ENCODE measurements around the gene NPTX1. TPM values are rescaled to one million over a fixed set of nuclear protein-coding genes. Genes with fewer than 3 reads are reported as not detected.

The NPTX1 gene
- total RNA-seq, 3 donors from 2014 or later (not counting 1 experiment from before 2014, with no cell fraction given), result 1.0 to 2.2 (median 2.2) TPM

GRCh38 chr17:80442323-80442659, 34.1 kb downstream of the NPTX1 start:
- Histone ChIP-seq H3K9me3 (ENCODE audit: control insufficient read depth, insufficient read depth, low read length) (no peaks in the 10 kb centered on the region), H3K36me3 (ENCODE audit: control insufficient read depth, insufficient read depth, low read length) (no peaks in the 10 kb centered on the region), H3K4me1 (ENCODE audit: control insufficient read depth, insufficient read depth, low read length) (no peaks in the 10 kb centered on the region), H3K27me3 (ENCODE audit: control insufficient read depth, insufficient read depth, low read length) (no peaks in the 10 kb centered on the region), H3K27ac (ENCODE audit: low read length) (no peak overlapping the region), H3K4me3 (ENCODE audit: low read length) (no peak overlapping the region)
- H3K4me1 Mint-ChIP-seq, result no peaks in the 10 kb centered on the region
- ATAC-seq (no peak), DNase-seq (no peak)
- H3K27ac Mint-ChIP-seq, result no peak overlapping the region
- intact Hi-C loops (cut with micrococcal nuclease), result no loop called here
- H3K9me3 Mint-ChIP-seq, result no peaks in the 10 kb centered on the region
- no peaks in the 10 kb centered on the region for H3K36me3 Mint-ChIP-seq
- no peak overlapping the region for H3K4me3 Mint-ChIP-seq
- 88% methylated on average over 12 of the region's 12 CpGs for WGBS (ENCODE audit: insufficient coverage)
- no peaks in the 10 kb centered on the region for H3K27me3 Mint-ChIP-seq (ENCODE audit: low read depth in 2 of 2)
- TF ChIP-seq CTCF (IDR thresholded peaks at IDR 0.05), result no peak

- no peak for ATAC-seq
- no peak for TF ChIP-seq CTCF (IDR thresholded peaks at IDR 0.05)
- Mint-ChIP-seq H3K4me3 (no peak overlapping the region), H3K36me3 (no peaks in the 10 kb centered on the region), H3K4me1 (no peaks in the 10 kb centered on the region), H3K27ac (no peak overlapping the region), H3K27me3 (ENCODE audit: low read depth in 2 of 2) (no peaks in the 10 kb centered on the region), H3K9me3 (no peaks in the 10 kb centered on the region)
- Histone ChIP-seq H3K27ac (ENCODE audit: low read length) (no peak overlapping the region), H3K36me3 (ENCODE audit: control insufficient read depth, insufficient read depth, low read length) (no peaks in the 10 kb centered on the region), H3K9me3 (ENCODE audit: control insufficient read depth, insufficient read depth, low read length) (no peaks in the 10 kb centered on the region), H3K4me1 (ENCODE audit: control insufficient read depth, insufficient read depth, low read length) (no peaks in the 10 kb centered on the region), H3K4me3 (ENCODE audit: low read length) (no peak overlapping the region), H3K27me3 (ENCODE audit: control insufficient read depth, insufficient read depth, low read length) (no peaks in the 10 kb centered on the region)
- DNase-seq, result no peak
- intact Hi-C loops (cut with micrococcal nuclease), result no loop called here
- WGBS (ENCODE audit: insufficient coverage), result 91% methylated on average over 14 of the region's 14 CpGs
Observed at GRCh38 chr17:80441598-80442322, 34.6 kb downstream of the NPTX1 start.

- peak in 2 of 3 donors; percentile 62 to 64 for ATAC-seq
- no peaks in the 10 kb centered on the region for H3K36me3 Mint-ChIP-seq
- Histone ChIP-seq H3K9me3 (ENCODE audit: control insufficient read depth, insufficient read depth, low read length) (no peaks in the 10 kb centered on the region), H3K4me3 (ENCODE audit: low read length) (no peak overlapping the region), H3K36me3 (ENCODE audit: control insufficient read depth, insufficient read depth, low read length) (no peaks in the 10 kb centered on the region), H3K27me3 (ENCODE audit: control insufficient read depth, insufficient read depth, low read length) (no peaks in the 10 kb centered on the region), H3K27ac (ENCODE audit: low read length) (no peak overlapping the region), H3K4me1 (ENCODE audit: control insufficient read depth, insufficient read depth, low read length) (no peaks in the 10 kb centered on the region)
- intact Hi-C loops (cut with micrococcal nuclease), result no loop called here
- no peak for TF ChIP-seq CTCF (IDR thresholded peaks at IDR 0.05)
- H3K27ac Mint-ChIP-seq, result no peak overlapping the region
- H3K4me1 Mint-ChIP-seq, result no peaks in the 10 kb centered on the region
- peak; percentile 44 to 76 for DNase-seq
- WGBS (ENCODE audit: insufficient coverage), result 44% methylated on average over 14 of the region's 14 CpGs
- H3K4me3 Mint-ChIP-seq, result no peak overlapping the region
- H3K9me3 Mint-ChIP-seq, result no peaks in the 10 kb centered on the region
- no peaks in the 10 kb centered on the region for H3K27me3 Mint-ChIP-seq (ENCODE audit: low read depth in 2 of 2)
Observed at GRCh38 chr17:80441133-80441578, 35.3 kb downstream of the NPTX1 start.

- no peak overlapping the region for H3K4me3 ChIP-seq (ENCODE audit: low read length)
- no peak overlapping the region for H3K27ac ChIP-seq (ENCODE audit: low read length)
- ATAC-seq (no peak), DNase-seq (no peak)
- H3K27me3 ChIP-seq (ENCODE audit: control insufficient read depth, insufficient read depth, low read length), result no peaks in the 10 kb centered on the region
- no peaks in the 10 kb centered on the region for H3K36me3 Mint-ChIP-seq
- no peak overlapping the region for H3K27ac Mint-ChIP-seq
- H3K27me3 Mint-ChIP-seq (ENCODE audit: low read depth in 2 of 2), result no peaks in the 10 kb centered on the region
- no peak overlapping the region for H3K4me3 Mint-ChIP-seq
- H3K9me3 ChIP-seq (ENCODE audit: control insufficient read depth, insufficient read depth, low read length), result no peaks in the 10 kb centered on the region
- TF ChIP-seq CTCF (IDR thresholded peaks at IDR 0.05), result no peak
- no peaks in the 10 kb centered on the region for H3K4me1 ChIP-seq (ENCODE audit: control insufficient read depth, insufficient read depth, low read length)
- H3K36me3 ChIP-seq (ENCODE audit: control insufficient read depth, insufficient read depth, low read length), result no peaks in the 10 kb centered on the region
- intact Hi-C loops (cut with micrococcal nuclease), result no loop called here
- no peaks in the 10 kb centered on the region for H3K4me1 Mint-ChIP-seq
- WGBS (ENCODE audit: insufficient coverage), result 88% methylated on average over 9 of the region's 9 CpGs
- no peaks in the 10 kb centered on the region for H3K9me3 Mint-ChIP-seq
Observed at GRCh38 chr17:80439499-80439898, 36.9 kb downstream of the NPTX1 start.
